Esophagus muscularis mucosa (tissue), 4 donors: ENCODE measurements around the gene OR5A1. TPM values are rescaled to one million over a fixed set of nuclear protein-coding genes. Genes with fewer than 3 reads are reported as not detected.

ENCODE experiments used
- DNase-seq: peaks from one replicate; pipeline ENCODE4 v3.0.0-alpha.2; 2017; ENCODE audit errors: extremely low spot score
- H3K27ac ChIP-seq, 4 donors: fragments of 200-600 bp; sonication (generic); replicated peaks in 1 of 4; 1 replicate in 3 of 4; 2 replicates in 1 of 4; pipeline ENCODE4 v1.5.1; 2016 to 2019; ENCODE audit warnings: mild to moderate bottlenecking in 1 of 4
- H3K27me3 ChIP-seq, 4 donors: fragments of 200-600 bp; sonication (generic); one replicate each; pipeline versions ENCODE4 v1.5.1 to v1.6.0; 2016 to 2019
- H3K36me3 ChIP-seq, 4 donors: fragments of 200-600 bp; sonication (generic); one replicate each; pipeline ENCODE4 v1.5.1; 2016 to 2019
- H3K4me1 ChIP-seq, 4 donors: fragments of 200-600 bp; sonication (generic); one replicate each; pipeline ENCODE4 v1.5.1; 2016 to 2019
- H3K4me3 ChIP-seq, 4 donors: fragments of 200-600 bp; sonication (generic); 1 replicate in 2 of 4; 2 replicates in 2 of 4; pipeline ENCODE4 v1.5.1; 2016 to 2019; ENCODE audit warnings: mild to moderate bottlenecking in 4 of 4, moderate library complexity in 1 of 4
- H3K9me3 ChIP-seq, 4 donors: fragments of 200-600 bp; sonication (generic); 1 replicate in 3 of 4; 2 replicates in 1 of 4; pipeline ENCODE4 v1.5.1; 2016 to 2019
- CTCF ChIP-seq, 3 experiments: fragments of 200-600 bp in 2 of 3; fragments of 450-650 bp in 1 of 3; sonication (generic) in 2 of 3; IDR thresholded peaks; one replicate each; pipeline ENCODE4 v1.5.1; 2017 to 2019; ENCODE audit warnings: antibody characterized with exemption in 3 of 3, mild to moderate bottlenecking in 2 of 3, moderate library complexity in 1 of 3
- EP300 ChIP-seq: sonication (generic); formaldehyde crosslinking; IDR thresholded peaks from one replicate; pipeline ENCODE4 v1.6.1; 2017; ENCODE audit warnings: antibody characterized with exemption
- POLR2A ChIP-seq: fragments of 450-650 bp; IDR thresholded peaks from one replicate; pipeline ENCODE4 v1.6.1; 2017; ENCODE audit warnings: antibody characterized with exemption, moderate library complexity, mild to moderate bottlenecking, low read depth
- POLR2AphosphoS5 ChIP-seq, 2 donors: sonication (generic); formaldehyde crosslinking; IDR thresholded peaks; one replicate each; pipeline ENCODE4 v1.6.1; 2017; ENCODE audit warnings: antibody characterized with exemption in 2 of 2
- WGBS: methylation state at CpG from one replicate; pipeline ENCODE4 v1.1.5; 2018; 5-methylcytosine and 5-hydroxymethylcytosine counted together
- intact Hi-C: fragments of 100-400 bp; cut with DNase I; formaldehyde crosslinking; loops from one replicate; pipeline ENCODE4 v1.15.1; 2023
- total RNA-seq, 4 donors: library from RNA; depleted of rRNA; stranded (reverse); fragments of >200 nt; gene quantifications; one replicate each; pipeline versions ENCODE4 v1.1.0 to v1.2.1, GENCODE V29; 2016

Gene OR5A1
- total RNA-seq = not detected

- Histone ChIP-seq H3K9me3 (no peaks in the 10 kb centered on the region), H3K27me3 (no peaks in the 10 kb centered on the region), H3K4me3 (no peak within 1 kb of the TSS), H3K4me1 (no peaks in the 10 kb centered on the region), H3K36me3 (no peaks in the 10 kb centered on the region), H3K27ac (no peak within 1 kb of the TSS)
- intact Hi-C loops = loop anchor here (10.0 kb wide), 2 partner anchors 231 to 261 kb away; partner anchors contain the start of gene DTX4
- 72% methylated on average over 3 of the region's 3 CpGs for WGBS
- DNase-seq = no peak
- TF ChIP-seq POLR2AphosphoS5 (IDR thresholded peaks at IDR 0.05) (no peak), POLR2A (no peak), EP300 (no peak), CTCF (IDR thresholded peaks at IDR 0.05) (no peak)
These were observed at the start of gene OR5A1 for GRCh38 chr11:59436169-59436568. Gene OR5A1 (plus strand): TSS chr11:59436469. CDS start chr11:59443169, 6,700 bp downstream.

- Histone ChIP-seq H3K9me3 (peaks cover 0 to under 1% (median 0%) of the 10 kb centered on the region in 4 donors), H3K4me3 (no peak overlapping the region), H3K27me3 (no peaks in the 10 kb centered on the region), H3K4me1 (no peaks in the 10 kb centered on the region), H3K27ac (no peak overlapping the region), H3K36me3 (no peaks in the 10 kb centered on the region)
- TF ChIP-seq CTCF (IDR thresholded peaks at IDR 0.05) (no peak), POLR2AphosphoS5 (IDR thresholded peaks at IDR 0.05) (no peak), EP300 (no peak)
- DNase-seq = no peak
- intact Hi-C loops = no loop called here
These were observed 42.1 kb upstream of the OR5A1 start for GRCh38 chr11:59394186-59394585.

GRCh38 chr11:59400461-59401261 lies 35.6 kb upstream of the OR5A1 start:
- TF ChIP-seq POLR2A (no peak), POLR2AphosphoS5 (IDR thresholded peaks at IDR 0.05) (no peak), CTCF (IDR thresholded peaks at IDR 0.05) (no peak), EP300 (no peak)
- intact Hi-C loops = no loop called here
- 77% methylated on average over 3 of the region's 3 CpGs for WGBS

GRCh38 chr11:59401262-59401552 lies 35.1 kb upstream of the OR5A1 start:
- peaks cover 0 to 4% (median 0%) of the 10 kb centered on the region in 4 donors for H3K9me3 ChIP-seq
- H3K36me3 ChIP-seq = no peaks in the 10 kb centered on the region
- WGBS = 50% methylated on average over 2 of the region's 2 CpGs
- TF ChIP-seq POLR2A (no peak), EP300 (no peak), POLR2AphosphoS5 (IDR thresholded peaks at IDR 0.05) (no peak), CTCF (IDR thresholded peaks at IDR 0.05) (no peak)
- H3K27me3 ChIP-seq = no peaks in the 10 kb centered on the region
- intact Hi-C loops = no loop called here
- no peak overlapping the region for H3K27ac ChIP-seq
- DNase-seq = no peak
- no peak overlapping the region for H3K4me3 ChIP-seq
- H3K4me1 ChIP-seq = no peaks in the 10 kb centered on the region

More at GRCh38 chr11:59400461-59401261, 35.6 kb upstream of the OR5A1 start:
- no peak overlapping the region for H3K27ac ChIP-seq
- H3K4me1 ChIP-seq = no peaks in the 10 kb centered on the region
- DNase-seq = no peak
- no peaks in the 10 kb centered on the region for H3K36me3 ChIP-seq
- H3K4me3 ChIP-seq = no peak overlapping the region
- H3K27me3 ChIP-seq = no peaks in the 10 kb centered on the region
- H3K9me3 ChIP-seq = peaks cover 0 to 4% (median 0%) of the 10 kb centered on the region in 4 donors

GRCh38 chr11:59403546-59403945 lies 32.7 kb upstream of the OR5A1 start:
- Histone ChIP-seq H3K9me3 (peaks cover 0 to 8% (median 0%) of the 10 kb centered on the region in 4 donors), H3K4me1 (no peaks in the 10 kb centered on the region), H3K36me3 (no peaks in the 10 kb centered on the region), H3K27ac (no peak overlapping the region), H3K27me3 (no peaks in the 10 kb centered on the region), H3K4me3 (no peak overlapping the region)
- TF ChIP-seq CTCF (IDR thresholded peaks at IDR 0.05) (no peak), EP300 (no peak), POLR2A (no peak), POLR2AphosphoS5 (IDR thresholded peaks at IDR 0.05) (no peak)
- no peak for DNase-seq
- intact Hi-C loops = no loop called here
